ENCODE measurements around the gene PSME1.

GRCh38 chr14:24092110-24092504, 43.9 kb upstream of the PSME1 start:
- no peak for TF ChIP-seq CTCF (IDR thresholded peaks at IDR 0.05; ENCODE audit: extremely low read depth in 1 of 2, insufficient read depth in 1 of 2, low read depth in 1 of 2, low read length in 2 of 2)
- TF ChIP-seq EZH2 (IDR thresholded peaks at IDR 0.05; ENCODE audit: borderline replicate concordance, low read depth, low read length, severe bottlenecking) = no peak
- no peak for TF ChIP-seq POLR2A (IDR thresholded peaks at IDR 0.05; ENCODE audit: low read depth, low read length)
- TF ChIP-seq POLR2AphosphoS5 (IDR thresholded peaks at IDR 0.05; ENCODE audit: insufficient read depth, low read depth, low read length) = no peak
- TF ChIP-seq MAX (IDR thresholded peaks at IDR 0.05; ENCODE audit: insufficient read depth, insufficient read length) = no peak
- no peak for TF ChIP-seq MYC (IDR thresholded peaks at IDR 0.05; ENCODE audit: low read depth, low read length)

Measured in endothelial cell of umbilical vein (primary cell).